SK-N-MC (cell line): Measurements from ENCODE around the gene AOAH.

Source experiments
- EZH2 ChIP-seq: fragments of 200-600 bp; sonication (generic); IDR thresholded peaks from one replicate; pipeline ENCODE4 v1.6.1; 2017; ENCODE audit warnings: antibody characterized with exemption
- FOXP2 ChIP-seq: optimal IDR thresholded peaks from 2 replicates; pipeline ENCODE3; 2011; ENCODE audit warnings: mild to moderate bottlenecking, moderate library complexity; ENCODE audit not compliant: insufficient read depth; ENCODE audit errors: extremely low read length, control extremely low read depth
- POLR2AphosphoS5 ChIP-seq: IDR thresholded peaks from 2 replicates; pipeline ENCODE4 v1.6.1; 2012; ENCODE audit warnings: mild to moderate bottlenecking, low read depth, low read length, borderline replicate concordance

DNA sequence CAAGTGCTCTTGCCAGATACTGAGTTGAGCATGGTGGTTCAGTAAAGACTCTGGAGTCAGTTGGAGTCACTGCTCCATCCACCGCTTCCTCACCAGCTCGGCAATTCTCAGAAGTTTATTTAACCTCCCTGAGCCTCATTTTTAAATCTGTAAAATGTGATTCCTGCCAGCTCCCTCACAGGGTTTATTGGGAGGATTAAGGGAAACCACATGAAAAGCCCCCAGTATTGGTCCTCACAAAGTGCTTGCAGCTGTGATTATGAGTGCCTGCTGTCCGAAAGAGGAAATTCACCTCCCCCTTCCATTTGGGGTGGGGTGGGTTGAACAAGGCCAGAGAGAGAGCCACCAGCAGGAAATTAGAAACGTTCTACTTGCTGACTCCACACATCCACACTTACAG, 99.0 kb downstream of the AOAH start:
- no peak for TF ChIP-seq EZH2
- TF ChIP-seq POLR2AphosphoS5: no peak
- no peak for TF ChIP-seq FOXP2
